Pancreas (tissue), 10 donors: ENCODE results near the gene SP5. TPM values are rescaled to one million over a fixed set of nuclear protein-coding genes. Genes with fewer than 3 reads are reported as not detected.

Experiments used
- ATAC-seq, 4 donors: fragments of 200-7000 bp; cut with Tn5 transposase; one replicate each; pipeline versions ENCODE4 v1.8.0 to v1.9.1; 2020; ENCODE audit warnings: mild to moderate bottlenecking in 4 of 4, moderate library complexity in 4 of 4
- DNase-seq, 6 donors: peaks; one replicate each; pipeline ENCODE4 v3.0.0-alpha.2; 2020
- FAIRE-seq: peaks from 2 replicates; lab custom pipeline; 2012; peaks lifted over from hg19 to GRCh38; lab: Jason Lieb, UNC
- H3K27ac ChIP-seq, 4 donors: fragments of 200-600 bp; sonication (generic); 1 replicate in 3 of 4; 2 replicates in 1 of 4; pipeline versions ENCODE4 v1.5.0 to v1.8.0; 2020
- H3K27me3 ChIP-seq, 4 donors: fragments of 200-600 bp; one replicate each; pipeline ENCODE4 v1.8.0; 2021
- H3K36me3 ChIP-seq, 3 donors: fragments of 200-600 bp; sonication (generic) in 1 of 3; one replicate each; pipeline versions ENCODE4 v1.5.0 to v1.8.0; 2020 to 2021
- H3K4me1 ChIP-seq, 3 donors: fragments of 200-600 bp; one replicate each; pipeline ENCODE4 v1.8.0; 2021
- H3K4me3 ChIP-seq, 4 donors: fragments of 200-600 bp; sonication (generic) in 2 of 4; one replicate each; pipeline versions ENCODE4 v1.5.0 to v1.8.0; 2020 to 2021
- H3K9me3 ChIP-seq, 4 donors: fragments of 200-600 bp; one replicate each; pipeline ENCODE4 v1.8.0; 2021
- CTCF ChIP-seq, 4 donors: fragments of 200-600 bp; sonication (generic) in 3 of 4; IDR thresholded peaks; one replicate each; pipeline versions ENCODE4 v1.5.0 to v1.8.0; 2021; ENCODE audit warnings: antibody characterized with exemption in 4 of 4
- WGBS, 2 donors: extraction: QIAGEN DNeasy Blood & Tissue Kit; methylation state at CpG; one replicate each; pipeline ENCODE4 v1.1.7; 2013; 5-methylcytosine and 5-hydroxymethylcytosine counted together
- intact Hi-C, 3 donors: fragments of 100-400 bp; cut with DNase I; formaldehyde crosslinking; loops; one replicate each; pipeline versions ENCODE4 v1.11.1 to v1.14.2; 2022
- polyA plus RNA-seq, 2 donors: library from polyadenylated mRNA; stranded (reverse); fragments of 200-250 nt; gene quantifications; one replicate each; pipeline ENCODE4 v1.2.3, GENCODE V29; 2013
- total RNA-seq, 6 donors: library from RNA; stranded (reverse); fragmentation: NEBNext Ultra II Directional in 4 of 6; extraction: Animal tissue kit (Norgen Biotek cat#: 25700) in 4 of 6; gene quantifications; one replicate each; pipeline versions ENCODE4 v1.2.1 to v1.2.4, GENCODE V29; 2021 to 2023
- donor health status: healthy with polysubstance abuse.
- donor health status: DM: no; HTN: no; CAD: no; lungs with moderate emphysema.
- donor health status: DM: no; HTN: no; CAD: no.
- donor health status: control.
- donor health status: control.
- donor health status: Bipolar disorder and iron deficiency.
- donor health status: DM: yes; HTN: yes; CAD: no.
- donor health status: DM: no; HTN: no; CAD: no.
- donor health status: DM: no; HTN: no; CAD: no.
- donor health status: DM: yes; HTN: yes; CAD: no.

Gene SP5
- total and polyA plus RNA-seq, 8 donors = 0.08 to 2.1 (median 0.28) TPM; not detected in 1

- no peaks in the 10 kb centered on the region for H3K36me3 ChIP-seq
- ATAC-seq = peak; percentile 58 to 91 (median 75)
- WGBS, 2 donors = 65 to 71% methylated on average over 3 of the region's 3 CpGs
Measured at GRCh38 chr2:170739048-170739447, 23.9 kb downstream of the SP5 start.

GRCh38 chr2:170739507-170740046 lies 24.4 kb downstream of the SP5 start:
- peak overlapping the region in 1 of 4 donors; percentile 25 for H3K27ac ChIP-seq
- no peak for ATAC-seq
- no peak for FAIRE-seq
- H3K36me3 ChIP-seq = no peaks in the 10 kb centered on the region
- no peak for TF ChIP-seq CTCF (IDR thresholded peaks at IDR 0.05)
- no peaks in the 10 kb centered on the region for H3K27me3 ChIP-seq
- no peaks in the 10 kb centered on the region for H3K9me3 ChIP-seq
- intact Hi-C loops = no loop called here
- H3K4me3 ChIP-seq = no peak overlapping the region
- WGBS, 2 donors = 82 to 92% methylated on average over 3 of the region's 3 CpGs
- no peaks in the 10 kb centered on the region for H3K4me1 ChIP-seq
- no peak for DNase-seq

More at GRCh38 chr2:170739048-170739447, 23.9 kb downstream of the SP5 start:
- DNase-seq (no peak), FAIRE-seq (no peak)
- H3K27ac ChIP-seq = peak overlapping the region in 1 of 4 donors; percentile 25
- TF ChIP-seq CTCF (IDR thresholded peaks at IDR 0.05) = no peak
- H3K27me3 ChIP-seq = no peaks in the 10 kb centered on the region
- H3K9me3 ChIP-seq = no peaks in the 10 kb centered on the region
- intact Hi-C loops = no loop called here
- no peak overlapping the region for H3K4me3 ChIP-seq
- H3K4me1 ChIP-seq = no peaks in the 10 kb centered on the region

- Histone ChIP-seq H3K4me3 (no peak overlapping the region), H3K9me3 (no peaks in the 10 kb centered on the region), H3K27ac (no peak overlapping the region), H3K27me3 (no peaks in the 10 kb centered on the region), H3K36me3 (no peaks in the 10 kb centered on the region), H3K4me1 (no peaks in the 10 kb centered on the region)
- FAIRE-seq (no peak), DNase-seq (no peak), ATAC-seq (no peak)
- TF ChIP-seq CTCF (IDR thresholded peaks at IDR 0.05) = no peak
- WGBS, 2 donors = 81 to 88% methylated on average over 4 of the region's 4 CpGs
- intact Hi-C loops = no loop called here
Measured at GRCh38 chr2:170740660-170741059, 25.5 kb downstream of the SP5 start.

- intact Hi-C loops = no loop called here
- FAIRE-seq (no peak), DNase-seq (no peak), ATAC-seq (no peak)
- no peaks in the 10 kb centered on the region for H3K36me3 ChIP-seq
- TF ChIP-seq CTCF (IDR thresholded peaks at IDR 0.05) = no peak
- H3K4me1 ChIP-seq = no peaks in the 10 kb centered on the region
- H3K27me3 ChIP-seq = no peaks in the 10 kb centered on the region
- no peaks in the 10 kb centered on the region for H3K9me3 ChIP-seq
- WGBS, 2 donors = 60 to 81% methylated on average over 3 of the region's 3 CpGs
- H3K4me3 ChIP-seq = no peak overlapping the region
- H3K27ac ChIP-seq = no peak overlapping the region
Measured at GRCh38 chr2:170742000-170742399, 26.9 kb downstream of the SP5 start.

GRCh38 chr2:170742896-170743529 lies 27.9 kb downstream of the SP5 start:
- Histone ChIP-seq H3K4me1 (no peaks in the 10 kb centered on the region), H3K27me3 (no peaks in the 10 kb centered on the region), H3K9me3 (no peaks in the 10 kb centered on the region), H3K27ac (no peak overlapping the region), H3K36me3 (no peaks in the 10 kb centered on the region), H3K4me3 (no peak overlapping the region)
- no peak for TF ChIP-seq CTCF (IDR thresholded peaks at IDR 0.05)
- no peak for ATAC-seq
- intact Hi-C loops = no loop called here
- FAIRE-seq = no peak
- 83 to 87% methylated on average over 6 of the region's 6 CpGs for WGBS, 2 donors
- DNase-seq = no peak
